Lung (tissue), 12 donors: ENCODE results near the gene EXOC4. TPM values are rescaled to one million over a fixed set of nuclear protein-coding genes. Genes with fewer than 3 reads are reported as not detected.

Experiments used
- ATAC-seq: fragments of 200-7000 bp; cut with Tn5 transposase; one replicate; pipeline ENCODE4 v1.9.1; 2020; ENCODE audit warnings: moderate number of reproducible peaks; ENCODE audit not compliant: insufficient read depth, low FRiP score
- DNase-seq, 3 donors: peaks; one replicate each; pipeline ENCODE4 v3.0.0-alpha.2; 2013 to 2017
- H3K27ac ChIP-seq, 2 donors: one replicate each; pipeline ENCODE4 v1.5.1; 2013; ENCODE audit warnings: mild to moderate bottlenecking in 2 of 2, moderate library complexity in 2 of 2, control low read depth in 1 of 2, inconsistent platforms in 1 of 2, low read depth in 1 of 2, low read length in 1 of 2
- H3K27me3 ChIP-seq, 3 donors: one replicate each; pipeline ENCODE4 v1.5.1; 2013; ENCODE audit warnings: low read length in 2 of 3; ENCODE audit not compliant: control insufficient read depth in 3 of 3, insufficient read depth in 3 of 3
- H3K36me3 ChIP-seq, 4 donors: one replicate each; pipeline ENCODE4 v1.5.1; 2013; ENCODE audit warnings: low read length in 4 of 4, mild to moderate bottlenecking in 1 of 4, moderate library complexity in 1 of 4; ENCODE audit not compliant: control insufficient read depth in 4 of 4, insufficient read depth in 4 of 4
- H3K4me1 ChIP-seq, 5 donors: one replicate each; pipeline ENCODE4 v1.5.1; 2013; ENCODE audit warnings: low read length in 5 of 5, mild to moderate bottlenecking in 2 of 5, moderate library complexity in 1 of 5; ENCODE audit not compliant: control insufficient read depth in 5 of 5, insufficient read depth in 5 of 5
- H3K4me3 ChIP-seq: one replicate; pipeline ENCODE4 v1.5.1; 2013; ENCODE audit warnings: mild to moderate bottlenecking, control low read depth, moderate library complexity
- H3K9ac ChIP-seq, 2 donors: one replicate each; pipeline ENCODE4 v1.5.1; 2013; ENCODE audit warnings: low read length in 2 of 2, control low read depth in 1 of 2; ENCODE audit not compliant: insufficient read depth in 1 of 2
- H3K9me3 ChIP-seq, 4 donors: one replicate each; pipeline ENCODE4 v1.5.1; 2013; ENCODE audit warnings: low read length in 3 of 4, mild to moderate bottlenecking in 1 of 4, moderate library complexity in 1 of 4; ENCODE audit not compliant: control insufficient read depth in 4 of 4, insufficient read depth in 3 of 4
- CTCF ChIP-seq: IDR thresholded peaks from 2 replicates; pipeline ENCODE4 v1.5.1; 2012; ENCODE audit warnings: mild to moderate bottlenecking; ENCODE audit errors: control extremely low read depth, extremely low read depth
- WGBS, 2 donors: extraction: QIAGEN DNeasy Blood & Tissue Kit; methylation state at CpG; one replicate each; pipeline ENCODE4 v1.1.7; 2013; 5-methylcytosine and 5-hydroxymethylcytosine counted together
- polyA plus RNA-seq, 2 donors: library from polyadenylated mRNA; stranded (reverse); fragments of 200-250 nt; gene quantifications; one replicate each; pipeline ENCODE4 v1.2.1, GENCODE V29; 2013
- total RNA-seq, 2 donors: library from RNA; depleted of rRNA in 1 of 2; stranded (reverse); fragments of >200 nt in 1 of 2; gene quantifications; one replicate each; pipeline ENCODE4 v1.2.1, GENCODE V29; 2014 to 2021
- donor health status: control.
- donor health status: control.
- donor health status: Bipolar disorder and iron deficiency.
- donor health status: healthy.
- donor health status: DM: yes; HTN: yes; CAD: no.

Gene EXOC4
- total and polyA plus RNA-seq, 4 donors, result 10.3 to 232 (median 47.4) TPM

- no peaks in the 10 kb centered on the region for H3K9me3 ChIP-seq
- no peak overlapping the region for H3K27ac ChIP-seq
- DNase-seq (no peak), ATAC-seq (no peak)
- TF ChIP-seq CTCF, result no peak
- no peak overlapping the region for H3K9ac ChIP-seq
- H3K4me3 ChIP-seq, result no peak overlapping the region
- no peaks in the 10 kb centered on the region for H3K27me3 ChIP-seq
- WGBS, 2 donors, result 95 to 96% methylated on average over 4 of the region's 4 CpGs
- H3K4me1 ChIP-seq, result peaks cover 0 to 7% (median 0%) of the 10 kb centered on the region in 5 donors
- H3K36me3 ChIP-seq, result peaks cover 0 to 4% (median 0%) of the 10 kb centered on the region in 4 donors
These were observed 508.6 kb downstream of the EXOC4 start for GRCh38 chr7:133761443-133761842.

- H3K4me1 ChIP-seq, result peaks cover 0 to 7% (median 0%) of the 10 kb centered on the region in 5 donors
- ATAC-seq, result no peak
- no peak overlapping the region for H3K27ac ChIP-seq
- no peak overlapping the region for H3K4me3 ChIP-seq
- peaks cover 0 to 4% (median 0%) of the 10 kb centered on the region in 4 donors for H3K36me3 ChIP-seq
- H3K9me3 ChIP-seq, result no peaks in the 10 kb centered on the region
- DNase-seq, result no peak
- no peak overlapping the region for H3K9ac ChIP-seq
- no peak for TF ChIP-seq CTCF
- WGBS, 2 donors, result 76 to 89% methylated on average over 3 of the region's 3 CpGs
- H3K27me3 ChIP-seq, result no peaks in the 10 kb centered on the region
These were observed 510.3 kb downstream of the EXOC4 start for GRCh38 chr7:133763076-133763640.

GRCh38 chr7:133769668-133770067, 516.8 kb downstream of the EXOC4 start:
- WGBS, 2 donors, result 81 to 89% methylated on average over 1 of the region's 1 CpG
- TF ChIP-seq CTCF, result no peak

GRCh38 chr7:133770863-133771492, 518.1 kb downstream of the EXOC4 start:
- H3K36me3 ChIP-seq, result peaks cover 0 to 2% (median 0%) of the 10 kb centered on the region in 4 donors
- H3K27ac ChIP-seq, result no peak overlapping the region
- no peak overlapping the region for H3K4me3 ChIP-seq
- DNase-seq (no peak), ATAC-seq (no peak)
- H3K4me1 ChIP-seq, result peaks cover 0 to 6% (median 0%) of the 10 kb centered on the region in 5 donors
- no peaks in the 10 kb centered on the region for H3K27me3 ChIP-seq
- H3K9ac ChIP-seq, result no peak overlapping the region
- no peak for TF ChIP-seq CTCF
- no peaks in the 10 kb centered on the region for H3K9me3 ChIP-seq

More at GRCh38 chr7:133769668-133770067, 516.8 kb downstream of the EXOC4 start:
- ATAC-seq (no peak), DNase-seq (no peak)
- no peak overlapping the region for H3K27ac ChIP-seq
- no peaks in the 10 kb centered on the region for H3K9me3 ChIP-seq
- H3K9ac ChIP-seq, result no peak overlapping the region
- no peaks in the 10 kb centered on the region for H3K27me3 ChIP-seq
- peaks cover 0 to 6% (median 0%) of the 10 kb centered on the region in 5 donors for H3K4me1 ChIP-seq
- peaks cover 0 to 2% (median 0%) of the 10 kb centered on the region in 4 donors for H3K36me3 ChIP-seq
- H3K4me3 ChIP-seq, result no peak overlapping the region
